HT-29 (cell line): ENCODE results near the gene FSD1. TPM values are rescaled to one million over a fixed set of nuclear protein-coding genes. Genes with fewer than 3 reads are reported as not detected.

Experiments
- total RNA-seq: library from RNA; depleted of rRNA; stranded (reverse); fragments of >200 nt; shearing (Covaris generic); gene quantifications from 2 replicates; pipeline ENCODE4 v1.2.3, GENCODE V29; 2014; rRNA removed

Gene FSD1
- total RNA-seq, 1 experiment from 2014 or later = 0.41 TPM

Other genes starting within 250 kb of the FSD1 start
- 67.4 and 72.7 TPM in 2 replicates for gene ZBTB7A, start 237.7 kb upstream of the FSD1 start, total RNA-seq
- 212 and 232 TPM in 2 replicates for gene MAP2K2, start 180.5 kb upstream of the FSD1 start, total RNA-seq
- gene CREB3L3, start 151.0 kb upstream of the FSD1 start, total RNA-seq = not detected in 2 replicates
- gene SIRT6, start 122.0 kb upstream of the FSD1 start, total RNA-seq = 24.2 and 27.4 TPM in 2 replicates
- 0.20 and 0.89 TPM in 2 replicates for gene ANKRD24, start 121.9 kb upstream of the FSD1 start, total RNA-seq
- gene EBI3, start 75.1 kb upstream of the FSD1 start, total RNA-seq = not detected in 2 replicates
- gene YJU2, start 57.5 kb upstream of the FSD1 start, total RNA-seq = 25.5 and 36.1 TPM in 2 replicates
- gene SHD, start 25.3 kb upstream of the FSD1 start, total RNA-seq = 0.21 and 1.6 TPM in 2 replicates
- not detected in 2 replicates for gene TMIGD2, start 2.2 kb upstream of the FSD1 start, total RNA-seq
- 69.6 and 74.4 TPM in 2 replicates for gene STAP2, start 34.2 kb downstream of the FSD1 start, total RNA-seq
- 9.4 and 18.6 TPM in 2 replicates for gene MPND, start 39.0 kb downstream of the FSD1 start, total RNA-seq
- 43.5 and 55.5 TPM in 2 replicates for gene SH3GL1, start 95.9 kb downstream of the FSD1 start, total RNA-seq
- gene CHAF1A, start 98.0 kb downstream of the FSD1 start, total RNA-seq = 49.7 and 63.7 TPM in 2 replicates
- 84.8 and 85.4 TPM in 2 replicates for gene UBXN6, start 153.2 kb downstream of the FSD1 start, total RNA-seq
- gene HDGFL2, start 167.7 kb downstream of the FSD1 start, total RNA-seq = 56.1 and 67.0 TPM in 2 replicates
- 8.5 TPM in 2 replicates for gene PLIN4, start 213.9 kb downstream of the FSD1 start, total RNA-seq
- gene PLIN5, start 230.6 kb downstream of the FSD1 start, total RNA-seq = 0.86 and 4.5 TPM in 2 replicates
- 16.1 and 19.1 TPM in 2 replicates for gene LRG1, start 235.4 kb downstream of the FSD1 start, total RNA-seq